HCT116 (cell line): ENCODE measurements around the gene UXS1.

Experiments
- EZH2 ChIP-seq: fragments of 200-600 bp; sonication (generic); IDR thresholded peaks from 2 replicates; pipeline ENCODE4 v1.6.1; 2017; ENCODE audit warnings: antibody characterized with exemption, mixed run types
- JUND ChIP-seq: IDR thresholded peaks from 2 replicates; pipeline ENCODE4 v1.6.1; 2012
- YY1 ChIP-seq: IDR thresholded peaks from 2 replicates; pipeline ENCODE4 v1.6.1; 2011; ENCODE audit warnings: low read length, low read depth, moderate library complexity, mild to moderate bottlenecking; ENCODE audit not compliant: insufficient replicate concordance; ENCODE audit errors: extremely low read depth
- ZNF274 ChIP-seq: fragments of 200-500 bp; sonication (Bioruptor generic); IDR thresholded peaks from 2 replicates; pipeline ENCODE4 v1.6.1; 2014; ENCODE audit warnings: mild to moderate bottlenecking, low read depth, low read length, inconsistent platforms
- TF ChIP-seq, protein P1 (sequence below), 3 experiments: fragments of 200-600 bp in 1 of 3; sonication (generic) in 1 of 3; IDR thresholded peaks in 2 of 3; conservative IDR thresholded peaks in 1 of 3; 2 replicates each; pipeline ENCODE4 v1.5.1; 2012 to 2017; ENCODE audit warnings: low read depth in 2 of 3, low read length in 2 of 3, antibody characterized with exemption in 1 of 3, borderline replicate concordance in 1 of 3, control low read depth in 1 of 3, mild to moderate bottlenecking in 1 of 3, mixed read lengths in 1 of 3, mixed run types in 1 of 3, moderate library complexity in 1 of 3; ENCODE audit not compliant: insufficient read depth in 1 of 3
- TF ChIP-seq, protein P2 (sequence below): IDR thresholded peaks from 2 replicates; pipeline ENCODE4 v1.6.1; 2011; ENCODE audit warnings: mild to moderate bottlenecking, low read length, moderate library complexity; ENCODE audit not compliant: insufficient replicate concordance; ENCODE audit errors: extremely low read depth
- TF ChIP-seq, protein P3 (sequence below): IDR thresholded peaks from 2 replicates; pipeline ENCODE4 v1.6.1; 2012

DNA sequence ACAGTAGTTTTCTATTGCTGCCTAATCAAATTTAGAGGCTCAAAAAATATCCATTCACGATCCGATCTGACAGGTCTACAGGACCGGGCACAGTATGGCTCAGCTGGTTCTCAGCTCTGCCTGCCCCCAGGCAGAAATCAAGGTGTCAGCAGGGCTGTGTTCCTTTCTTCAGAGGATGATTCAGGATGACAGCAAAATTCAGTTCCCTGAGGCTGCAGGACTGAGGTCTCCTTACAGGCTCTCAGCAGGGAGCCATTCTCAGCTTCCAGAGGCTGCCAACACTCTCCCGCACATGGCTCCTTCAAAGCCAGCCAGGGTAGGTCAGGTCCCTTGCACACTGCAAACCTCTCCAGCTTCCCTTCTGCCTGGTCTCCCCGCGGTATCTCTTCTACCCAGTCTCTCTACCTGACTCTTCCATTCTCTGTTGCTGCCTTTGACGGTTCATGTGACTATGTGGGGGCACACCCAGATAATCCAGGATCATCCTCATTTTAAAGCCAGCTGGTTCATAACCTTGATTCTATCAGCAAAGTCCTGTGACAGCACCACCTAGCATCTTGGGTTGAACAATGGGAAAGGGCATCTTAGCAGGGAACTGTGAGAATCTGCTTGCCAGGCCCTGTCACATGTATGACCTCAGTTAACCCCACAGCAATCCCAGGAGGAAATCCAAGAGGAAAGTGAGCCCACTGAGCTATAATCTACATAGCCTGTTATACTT lies 50.4 kb downstream of the UXS1 start:
- TF ChIP-seq YY1 (no peak), ZNF274 (no peak), EZH2 (no peak), JUND (no peak)
- TF ChIP-seq, protein P1, sequence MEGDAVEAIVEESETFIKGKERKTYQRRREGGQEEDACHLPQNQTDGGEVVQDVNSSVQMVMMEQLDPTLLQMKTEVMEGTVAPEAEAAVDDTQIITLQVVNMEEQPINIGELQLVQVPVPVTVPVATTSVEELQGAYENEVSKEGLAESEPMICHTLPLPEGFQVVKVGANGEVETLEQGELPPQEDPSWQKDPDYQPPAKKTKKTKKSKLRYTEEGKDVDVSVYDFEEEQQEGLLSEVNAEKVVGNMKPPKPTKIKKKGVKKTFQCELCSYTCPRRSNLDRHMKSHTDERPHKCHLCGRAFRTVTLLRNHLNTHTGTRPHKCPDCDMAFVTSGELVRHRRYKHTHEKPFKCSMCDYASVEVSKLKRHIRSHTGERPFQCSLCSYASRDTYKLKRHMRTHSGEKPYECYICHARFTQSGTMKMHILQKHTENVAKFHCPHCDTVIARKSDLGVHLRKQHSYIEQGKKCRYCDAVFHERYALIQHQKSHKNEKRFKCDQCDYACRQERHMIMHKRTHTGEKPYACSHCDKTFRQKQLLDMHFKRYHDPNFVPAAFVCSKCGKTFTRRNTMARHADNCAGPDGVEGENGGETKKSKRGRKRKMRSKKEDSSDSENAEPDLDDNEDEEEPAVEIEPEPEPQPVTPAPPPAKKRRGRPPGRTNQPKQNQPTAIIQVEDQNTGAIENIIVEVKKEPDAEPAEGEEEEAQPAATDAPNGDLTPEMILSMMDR (IDR thresholded peaks at IDR 0.05 in 2 of 3, conservative IDR thresholded peaks at IDR 0.05 in 1 of 3; ENCODE audit: borderline replicate concordance in 1 of 3, insufficient read depth in 1 of 3, low read depth in 2 of 3, low read length in 2 of 3), result no peak
- TF ChIP-seq, protein P2, sequence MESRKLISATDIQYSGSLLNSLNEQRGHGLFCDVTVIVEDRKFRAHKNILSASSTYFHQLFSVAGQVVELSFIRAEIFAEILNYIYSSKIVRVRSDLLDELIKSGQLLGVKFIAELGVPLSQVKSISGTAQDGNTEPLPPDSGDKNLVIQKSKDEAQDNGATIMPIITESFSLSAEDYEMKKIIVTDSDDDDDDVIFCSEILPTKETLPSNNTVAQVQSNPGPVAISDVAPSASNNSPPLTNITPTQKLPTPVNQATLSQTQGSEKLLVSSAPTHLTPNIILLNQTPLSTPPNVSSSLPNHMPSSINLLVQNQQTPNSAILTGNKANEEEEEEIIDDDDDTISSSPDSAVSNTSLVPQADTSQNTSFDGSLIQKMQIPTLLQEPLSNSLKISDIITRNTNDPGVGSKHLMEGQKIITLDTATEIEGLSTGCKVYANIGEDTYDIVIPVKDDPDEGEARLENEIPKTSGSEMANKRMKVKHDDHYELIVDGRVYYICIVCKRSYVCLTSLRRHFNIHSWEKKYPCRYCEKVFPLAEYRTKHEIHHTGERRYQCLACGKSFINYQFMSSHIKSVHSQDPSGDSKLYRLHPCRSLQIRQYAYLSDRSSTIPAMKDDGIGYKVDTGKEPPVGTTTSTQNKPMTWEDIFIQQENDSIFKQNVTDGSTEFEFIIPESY, result no peak
- TF ChIP-seq, protein P3, sequence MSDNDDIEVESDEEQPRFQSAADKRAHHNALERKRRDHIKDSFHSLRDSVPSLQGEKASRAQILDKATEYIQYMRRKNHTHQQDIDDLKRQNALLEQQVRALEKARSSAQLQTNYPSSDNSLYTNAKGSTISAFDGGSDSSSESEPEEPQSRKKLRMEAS, result no peak
